ENCODE data around the gene HYAL2. TPM values are rescaled to one million over a fixed set of nuclear protein-coding genes. Genes with fewer than 3 reads are reported as not detected.
A peak's percentile ranks its signal among the peaks of the same experiment; 100 is the strongest.

Gene HYAL2
- total and polyA plus RNA-seq, 2 of the 8 experiments (the other 6 are each of a cell fraction or from before 2014, with no cell fraction given), result 51.9 to 176 TPM

DNA sequence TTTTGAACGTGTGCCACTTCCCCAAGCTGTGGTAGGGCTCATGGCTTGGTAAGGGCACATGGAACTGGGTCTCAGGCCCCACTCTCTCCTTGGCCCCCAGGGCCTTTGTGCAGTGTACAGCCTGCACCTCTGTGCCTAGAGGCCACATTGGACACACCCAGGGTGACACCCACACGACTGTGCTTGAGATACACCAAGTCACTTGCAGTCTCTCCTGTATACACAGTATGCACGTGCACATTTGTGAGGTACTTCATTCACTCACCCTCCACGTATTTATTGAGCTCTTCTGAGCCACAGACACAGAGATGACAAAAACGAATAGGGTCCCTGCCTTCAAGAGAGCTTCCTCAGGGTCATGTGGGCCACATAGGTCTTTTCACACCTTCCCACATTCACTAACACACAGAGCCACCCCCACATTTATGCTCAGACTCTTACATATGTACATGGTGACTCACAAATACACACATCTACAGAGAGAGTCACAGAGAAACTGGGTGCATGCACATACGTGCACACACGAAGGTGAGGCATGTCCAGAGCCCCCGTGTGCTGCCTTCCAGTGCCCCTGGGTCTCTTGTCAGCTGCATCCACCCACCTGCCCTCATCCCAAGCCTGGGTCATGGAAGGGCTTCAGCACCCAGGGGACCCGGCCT lies 46.6 kb upstream of the HYAL2 start:
- Histone ChIP-seq H3K23me2 (ENCODE audit: low read depth, low read length) (peaks cover 14% of the 10 kb centered on the region; the same call in 1 of the 2 replicates), H3K79me1 (ENCODE audit: low read depth, low read length) (0 out of 2 replicates have a peak, but pooled peaks cover 2% of the 10 kb centered on the region), H3K4me3 (ENCODE audit: extremely low read depth in 1 of 4, insufficient read depth in 2 of 4, low read depth in 3 of 4, low read length in 4 of 4) (no peak overlapping the region), H3K27ac (ENCODE audit: low read depth, low read length) (no peak overlapping the region), H2BK120ac (replicated peaks; ENCODE audit: low read depth, low read length) (no peak overlapping the region), H2BK20ac (ENCODE audit: low read length) (no peak overlapping the region), H4K5ac (ENCODE audit: insufficient read length, low read depth, low read length) (no peak overlapping the region), H3K18ac (ENCODE audit: extremely low read depth, low read length) (no peak overlapping the region), H4K20me1 (replicated peaks in 1 of 2; ENCODE audit: control insufficient read depth in 1 of 2, insufficient read depth in 2 of 2, low read length in 2 of 2) (no peaks in the 10 kb centered on the region), H3K4me2 (ENCODE audit: insufficient read depth in 1 of 2, low read depth in 2 of 2, low read length in 2 of 2) (no peak overlapping the region), H3K9me3 (ENCODE audit: insufficient read depth in 2 of 2, low read depth in 1 of 2, low read length in 1 of 2) (no peaks in the 10 kb centered on the region), H3K56ac (replicated peaks; ENCODE audit: insufficient read length, low read depth, low read length) (no peak overlapping the region), H4K8ac (ENCODE audit: extremely low read depth, insufficient read depth, low read length) (no peak overlapping the region), H2BK5ac (ENCODE audit: low read depth, low read length) (no peak overlapping the region), H2AK5ac (ENCODE audit: low read depth, low read length) (0 out of 2 replicates have a peak overlapping the region, but pooled peaks have one; percentile 82), H3K79me2 (ENCODE audit: control insufficient read depth in 1 of 2, insufficient read depth in 2 of 2, low read length in 2 of 2) (no peaks in the 10 kb centered on the region), H2AFZ (ENCODE audit: low read length) (no peak overlapping the region), H3K36me3 (ENCODE audit: control insufficient read depth in 2 of 4, insufficient read depth in 4 of 4, low read length in 3 of 4) (no peaks in the 10 kb centered on the region), H3K27me3 (replicated peaks in 1 of 4; ENCODE audit: control insufficient read depth in 3 of 4, extremely low read depth in 1 of 4, insufficient read depth in 3 of 4, low read length in 3 of 4) (peaks cover 0 to 5% (median under 1%) of the 10 kb centered on the region in 4 experiments; a peak in 3 of 7 replicates), H3K14ac (ENCODE audit: insufficient read length) (no peak overlapping the region), H3K4ac (replicated peaks; ENCODE audit: insufficient read length, low read depth, low read length) (no peak overlapping the region), H3K9ac (replicated peaks in 1 of 4; ENCODE audit: extremely low read depth in 1 of 4, low read depth in 3 of 4, low read length in 3 of 4) (no peak overlapping the region; a peak in 1 of 7 replicates), H2BK12ac (ENCODE audit: low read depth, low read length) (0 out of 2 replicates have a peak overlapping the region, but pooled peaks have one; percentile 23), H2BK15ac (ENCODE audit: low read length) (peak overlapping the region; percentile 90; the same call in 1 of the 2 replicates), H3K4me1 (replicated peaks in 1 of 4; ENCODE audit: control insufficient read depth in 3 of 4, insufficient read depth in 4 of 4, low read length in 3 of 4) (peaks cover 0 to 30% (median 21%) of the 10 kb centered on the region in 4 experiments; a peak in 6 of 7 replicates), H4K91ac (replicated peaks; ENCODE audit: insufficient read length, low read length) (no peak overlapping the region), H3K23ac (ENCODE audit: insufficient read length) (no peak overlapping the region)
- TF ChIP-seq ZNF274 (IDR thresholded peaks at IDR 0.05; ENCODE audit: borderline replicate concordance, extremely low read depth, low read length), result no peak
- TF ChIP-seq EZH2 (IDR thresholded peaks at IDR 0.05; ENCODE audit: low read depth, low read length, severe bottlenecking), result no peak
- TF ChIP-seq JUND (IDR thresholded peaks at IDR 0.05; ENCODE audit: low read length), result no peak
- no peak for TF ChIP-seq SP4 (IDR thresholded peaks at IDR 0.05; ENCODE audit: low read length)
- TF ChIP-seq KDM5A (IDR thresholded peaks at IDR 0.05; ENCODE audit: low read length), result no peak
- TF ChIP-seq SIN3A (conservative IDR thresholded peaks at IDR 0.05 in 1 of 2, IDR thresholded peaks at IDR 0.05 in 1 of 2; ENCODE audit: low read depth in 1 of 2, low read length in 2 of 2), result no peak
- no peak for TF ChIP-seq TCF12 (IDR thresholded peaks at IDR 0.05; ENCODE audit: low read depth, low read length)
- no peak for TF ChIP-seq CBX5 (IDR thresholded peaks at IDR 0.05; ENCODE audit: low read depth, low read length)
- TF ChIP-seq, protein P1, sequence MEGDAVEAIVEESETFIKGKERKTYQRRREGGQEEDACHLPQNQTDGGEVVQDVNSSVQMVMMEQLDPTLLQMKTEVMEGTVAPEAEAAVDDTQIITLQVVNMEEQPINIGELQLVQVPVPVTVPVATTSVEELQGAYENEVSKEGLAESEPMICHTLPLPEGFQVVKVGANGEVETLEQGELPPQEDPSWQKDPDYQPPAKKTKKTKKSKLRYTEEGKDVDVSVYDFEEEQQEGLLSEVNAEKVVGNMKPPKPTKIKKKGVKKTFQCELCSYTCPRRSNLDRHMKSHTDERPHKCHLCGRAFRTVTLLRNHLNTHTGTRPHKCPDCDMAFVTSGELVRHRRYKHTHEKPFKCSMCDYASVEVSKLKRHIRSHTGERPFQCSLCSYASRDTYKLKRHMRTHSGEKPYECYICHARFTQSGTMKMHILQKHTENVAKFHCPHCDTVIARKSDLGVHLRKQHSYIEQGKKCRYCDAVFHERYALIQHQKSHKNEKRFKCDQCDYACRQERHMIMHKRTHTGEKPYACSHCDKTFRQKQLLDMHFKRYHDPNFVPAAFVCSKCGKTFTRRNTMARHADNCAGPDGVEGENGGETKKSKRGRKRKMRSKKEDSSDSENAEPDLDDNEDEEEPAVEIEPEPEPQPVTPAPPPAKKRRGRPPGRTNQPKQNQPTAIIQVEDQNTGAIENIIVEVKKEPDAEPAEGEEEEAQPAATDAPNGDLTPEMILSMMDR (IDR thresholded peaks at IDR 0.05; ENCODE audit: control extremely low read depth in 1 of 3, insufficient read depth in 1 of 3, low read depth in 1 of 3, low read length in 3 of 3), result no peak
- 81% methylated on average over 9 of the region's 9 CpGs; no CpG with 5 or more reads in 1 of the 2 experiments for WGBS, 2 experiments (ENCODE audit: extremely low coverage in 1 of 2, insufficient coverage in 1 of 2, insufficient read length in 1 of 2, insufficient replicate concordance in 2 of 2, low coverage in 1 of 2, low lambda C conversion rate in 2 of 2, missing lambda C conversion rate in 1 of 2)
- ChIA-PET POLR2A (ENCODE audit: partially characterized antibody) (interaction anchor here (0.8 to 1.4 kb wide), 3 partner anchors 12 to 200 kb away, joined by 3 to 6 read pairs (median 4); partner anchors contain the start of gene HEMK1), CTCF (ENCODE audit: partially characterized antibody) (interaction anchor here (0.9 to 5.5 kb wide), 16 partner anchors 7 to 181 kb away, joined by 3 to 52 read pairs (median 6); partner anchors contain the start of genes CYB561D2 and NPRL2)
- no peak for FAIRE-seq
- no peak for DNase-seq (ENCODE audit: low read depth in 1 of 2, low spot score in 2 of 2)
